ENCODE data around the gene ACOT7.

ACOT7 gene

GRCh38 chr1:6251681-6252373 lies 141.7 kb downstream of the ACOT7 start:
- DNase-seq (ENCODE audit: low spot score): no peak
- no peak for TF ChIP-seq CTCF (IDR thresholded peaks at IDR 0.05; ENCODE audit: extremely low read depth, missing control alignments)

- no peak for TF ChIP-seq CTCF (IDR thresholded peaks at IDR 0.05; ENCODE audit: extremely low read depth, missing control alignments)
These were observed 142.3 kb downstream of the ACOT7 start for GRCh38 chr1:6251233-6251632.

GRCh38 chr1:6249739-6250689 lies 143.6 kb downstream of the ACOT7 start:
- no peak for DNase-seq (ENCODE audit: low spot score)
- TF ChIP-seq CTCF (IDR thresholded peaks at IDR 0.05; ENCODE audit: extremely low read depth, missing control alignments): no peak

More at GRCh38 chr1:6251233-6251632, 142.3 kb downstream of the ACOT7 start:
- DNase-seq (ENCODE audit: low spot score): no peak

- DNase-seq (ENCODE audit: low spot score): no peak
- no peak for TF ChIP-seq CTCF (IDR thresholded peaks at IDR 0.05; ENCODE audit: extremely low read depth, missing control alignments)
These were observed 144.4 kb downstream of the ACOT7 start for GRCh38 chr1:6248932-6249738.

GRCh38 chr1:6248161-6248776 lies 145.3 kb downstream of the ACOT7 start:
- DNase-seq (ENCODE audit: low spot score): no peak
- TF ChIP-seq CTCF (IDR thresholded peaks at IDR 0.05; ENCODE audit: extremely low read depth, missing control alignments): no peak

GRCh38 chr1:6247651-6248050 lies 145.9 kb downstream of the ACOT7 start:
- no peak for DNase-seq (ENCODE audit: low spot score)
- TF ChIP-seq CTCF (IDR thresholded peaks at IDR 0.05; ENCODE audit: extremely low read depth, missing control alignments): no peak

Measured in GM20000 (cell line).